GM12892 (cell line): ENCODE results near the gene NSUN6.

Experiments
- POLR2A ChIP-seq: IDR thresholded peaks from 2 replicates; pipeline ENCODE4 v1.6.1; 2011; ENCODE audit warnings: low read depth, low read length, control low read depth
- POLR2AphosphoS5 ChIP-seq: IDR thresholded peaks from 2 replicates; pipeline ENCODE4 v1.6.1; 2011; ENCODE audit warnings: low read depth, low read length, control low read depth

GRCh38 chr10:18563003-18563726, 88.2 kb downstream of the NSUN6 start:
- TF ChIP-seq POLR2A (no peak), POLR2AphosphoS5 (no peak)
